Endodermal cell (in vitro differentiated cells): Measurements from ENCODE around the gene ATG10. TPM values are rescaled to one million over a fixed set of nuclear protein-coding genes. Genes with fewer than 3 reads are reported as not detected.

Experiments used
- DNase-seq: peaks from one replicate; pipeline ENCODE4 v3.0.0-alpha.2; 2017
- H3K27ac ChIP-seq: 2 replicates; pipeline ENCODE4 v1.5.1; 2013; ENCODE audit warnings: mild to moderate bottlenecking, low read depth, low read length, moderate library complexity
- H3K27me3 ChIP-seq: 2 replicates; pipeline ENCODE4 v1.6.1; 2013; ENCODE audit warnings: mild to moderate bottlenecking, low read length, moderate library complexity; ENCODE audit not compliant: insufficient read depth, control insufficient read depth, poor library complexity, severe bottlenecking
- H3K36me3 ChIP-seq: 2 replicates; pipeline ENCODE4 v1.7.0; 2013; ENCODE audit warnings: mild to moderate bottlenecking, low read length, moderate library complexity; ENCODE audit not compliant: control insufficient read depth, insufficient read depth
- H3K4me1 ChIP-seq: one replicate; pipeline ENCODE4 v1.7.0; 2013; ENCODE audit warnings: low read length; ENCODE audit not compliant: control insufficient read depth, insufficient read depth
- H3K4me3 ChIP-seq: 2 replicates; pipeline ENCODE4 v1.5.1; 2013; ENCODE audit warnings: mild to moderate bottlenecking, low read length, moderate library complexity
- H3K9ac ChIP-seq: 2 replicates; pipeline ENCODE4 v1.6.1; 2013; ENCODE audit warnings: mild to moderate bottlenecking, low read length, moderate library complexity; ENCODE audit not compliant: poor library complexity, severe bottlenecking; ENCODE audit errors: extremely low read depth
- H3K9me3 ChIP-seq: 2 replicates; pipeline ENCODE4 v1.6.1; 2013; ENCODE audit warnings: mild to moderate bottlenecking, low read length, moderate library complexity; ENCODE audit not compliant: control insufficient read depth
- H3K27ac Mint-ChIP-seq: 2 replicates; pipeline ENCODE4 v1.8.0; 2020; ENCODE audit warnings: mixed read lengths
- H3K27me3 Mint-ChIP-seq: 2 replicates; pipeline ENCODE4 v1.8.0; 2021; ENCODE audit warnings: mild to moderate bottlenecking, mixed read lengths; ENCODE audit not compliant: insufficient read depth
- H3K36me3 Mint-ChIP-seq: 2 replicates; pipeline ENCODE4 v1.8.0; 2020; ENCODE audit warnings: low read depth, mixed read lengths
- H3K4me1 Mint-ChIP-seq: 2 replicates; pipeline ENCODE4 v1.8.0; 2020; ENCODE audit warnings: mixed read lengths
- H3K4me3 Mint-ChIP-seq: 2 replicates; pipeline ENCODE4 v1.8.0; 2020; ENCODE audit warnings: mild to moderate bottlenecking, moderate library complexity, mixed read lengths
- H3K9me3 Mint-ChIP-seq: 2 replicates; pipeline ENCODE4 v1.8.0; 2020; ENCODE audit warnings: mild to moderate bottlenecking, mixed read lengths
- CTCF ChIP-seq: fragments of 200-600 bp; sonication (generic); conservative IDR thresholded peaks from 2 replicates; pipeline ENCODE4 v1.5.0; 2021; ENCODE audit warnings: antibody characterized with exemption, mild to moderate bottlenecking
- WGBS, 2 experiments: methylation state at CpG; one replicate each; pipeline versions ENCODE4 v1.1.5 to v1.1.7; 2013; ENCODE audit warnings: missing lambda C conversion rate in 2 of 2, mixed read lengths in 1 of 2; ENCODE audit not compliant: insufficient coverage in 1 of 2, insufficient read length in 1 of 2; 5-methylcytosine and 5-hydroxymethylcytosine counted together
- total RNA-seq, 2 donors: library from RNA; stranded (reverse); fragmentation: NEBNext Ultra II Directional in 1 of 2; extraction: Animal tissue kit (Norgen Biotek cat#: 25700) in 1 of 2; gene quantifications; 2 replicates in 1 of 2; 3 replicates in 1 of 2; pipeline ENCODE4 v1.2.1, GENCODE V29; 2021

Gene ATG10
- total RNA-seq, 2 donors from 2014 or later: 17.9 to 22.6 TPM

GRCh38 chr5:82152978-82153481 lies 181.2 kb downstream of the ATG10 start:
- H3K4me1 Mint-ChIP-seq: peaks cover 35% of the 10 kb centered on the region
- Histone ChIP-seq H3K27ac (no peak overlapping the region), H3K27me3 (peaks cover 6% of the 10 kb centered on the region), H3K9ac (no peak overlapping the region), H3K36me3 (no peaks in the 10 kb centered on the region), H3K9me3 (no peaks in the 10 kb centered on the region), H3K4me1 (peaks cover 10% of the 10 kb centered on the region), H3K4me3 (no peak overlapping the region)
- DNase-seq: no peak
- H3K36me3 Mint-ChIP-seq: no peaks in the 10 kb centered on the region
- no peaks in the 10 kb centered on the region for H3K27me3 Mint-ChIP-seq
- no peak overlapping the region for H3K27ac Mint-ChIP-seq
- no peak for TF ChIP-seq CTCF
- 92 to 100% methylated on average over 3 to 4 of the region's 4 CpGs for WGBS, 2 experiments
- no peaks in the 10 kb centered on the region for H3K9me3 Mint-ChIP-seq
- no peak overlapping the region for H3K4me3 Mint-ChIP-seq

- Mint-ChIP-seq H3K27me3 (no peaks in the 10 kb centered on the region), H3K9me3 (no peaks in the 10 kb centered on the region), H3K4me3 (no peak overlapping the region), H3K36me3 (no peaks in the 10 kb centered on the region), H3K4me1 (peaks cover 27% of the 10 kb centered on the region), H3K27ac (no peak overlapping the region)
- Histone ChIP-seq H3K4me1 (peaks cover 10% of the 10 kb centered on the region), H3K9ac (no peak overlapping the region), H3K27ac (no peak overlapping the region), H3K27me3 (peaks cover 6% of the 10 kb centered on the region), H3K9me3 (no peaks in the 10 kb centered on the region), H3K4me3 (no peak overlapping the region), H3K36me3 (no peaks in the 10 kb centered on the region)
- no peak for DNase-seq
- TF ChIP-seq CTCF: no peak
- WGBS, 2 experiments: 96% methylated on average over 1 of the region's 1 CpG; no CpG with 5 or more reads in 1 of the 2 experiments
These were observed 183.0 kb downstream of the ATG10 start for GRCh38 chr5:82154776-82155175.

- Mint-ChIP-seq H3K27ac (no peak overlapping the region), H3K4me1 (peaks cover 23% of the 10 kb centered on the region), H3K4me3 (no peak overlapping the region), H3K9me3 (no peaks in the 10 kb centered on the region), H3K36me3 (no peaks in the 10 kb centered on the region), H3K27me3 (no peaks in the 10 kb centered on the region)
- Histone ChIP-seq H3K4me1 (peaks cover 10% of the 10 kb centered on the region), H3K9ac (no peak overlapping the region), H3K27me3 (peaks cover 12% of the 10 kb centered on the region), H3K4me3 (no peak overlapping the region), H3K9me3 (no peaks in the 10 kb centered on the region), H3K27ac (no peak overlapping the region), H3K36me3 (no peaks in the 10 kb centered on the region)
- WGBS, 2 experiments: 33 to 48% methylated on average over 1 of the region's 1 CpG
- DNase-seq: no peak
- no peak for TF ChIP-seq CTCF
These were observed 183.5 kb downstream of the ATG10 start for GRCh38 chr5:82155305-82155704.
